ENCODE measurements around the gene PTPRM.

- TF ChIP-seq ZFP30 (CRISPR knock-in tag; IDR thresholded peaks at IDR 0.05) (no peak), BACH2 (CRISPR knock-in tag; IDR thresholded peaks at IDR 0.05; ENCODE audit: borderline replicate concordance) (no peak), OSR1 (CRISPR knock-in tag; IDR thresholded peaks at IDR 0.05) (no peak), POU6F1 (CRISPR knock-in tag; IDR thresholded peaks at IDR 0.05; ENCODE audit: borderline replicate concordance, low read depth) (no peak), ARNTL (CRISPR knock-in tag; IDR thresholded peaks at IDR 0.05; ENCODE audit: borderline replicate concordance, low read depth) (no peak), ZNF8 (CRISPR knock-in tag; IDR thresholded peaks at IDR 0.05) (no peak)
Observed at GRCh38 chr18:8095947-8096570, 528.9 kb downstream of the PTPRM start.

Data from SK-N-SH treated with all-trans-retinoic acid at 6 μM for 48 hours (cell line).